ENCODE data around the gene UNC80.

UNC80 gene

GRCh38 chr2:209973328-209973727, 201.7 kb downstream of the UNC80 start:
- DNase-seq: no peak

GRCh38 chr2:209974576-209974975, 202.9 kb downstream of the UNC80 start:
- no peak for DNase-seq

DNA sequence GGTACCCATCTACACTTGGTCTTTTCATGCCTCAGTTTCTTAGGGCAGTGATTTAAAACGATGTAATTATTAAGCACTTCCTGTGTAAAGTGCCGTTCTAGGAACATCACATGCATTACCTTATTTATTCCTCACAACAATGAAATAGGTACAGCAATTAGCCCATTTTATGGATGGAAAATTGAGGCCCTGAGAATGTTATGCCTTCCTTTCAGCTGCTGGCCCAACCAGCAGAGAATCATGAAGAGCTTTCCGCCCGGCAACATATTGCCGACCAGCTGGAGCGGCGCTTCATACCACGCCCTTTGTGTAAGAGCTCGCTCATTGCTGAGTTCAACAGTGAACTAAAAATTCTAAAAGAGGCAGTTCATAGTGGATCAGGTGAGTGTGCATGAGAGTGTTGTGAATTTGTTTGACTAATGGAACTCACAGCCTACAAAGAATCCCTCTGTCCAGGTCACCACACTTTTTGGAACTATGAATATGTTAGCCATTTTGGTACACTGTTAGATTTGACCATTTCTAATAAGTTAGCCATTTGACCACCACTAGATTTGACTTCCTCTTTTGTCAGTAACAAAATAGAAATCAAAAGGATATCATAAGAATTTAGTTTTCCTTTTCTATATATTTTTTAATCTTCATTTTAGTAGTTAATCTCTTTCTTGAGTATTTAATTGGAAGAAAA, 205.2 kb downstream of the UNC80 start:
- no peak for DNase-seq

DNA sequence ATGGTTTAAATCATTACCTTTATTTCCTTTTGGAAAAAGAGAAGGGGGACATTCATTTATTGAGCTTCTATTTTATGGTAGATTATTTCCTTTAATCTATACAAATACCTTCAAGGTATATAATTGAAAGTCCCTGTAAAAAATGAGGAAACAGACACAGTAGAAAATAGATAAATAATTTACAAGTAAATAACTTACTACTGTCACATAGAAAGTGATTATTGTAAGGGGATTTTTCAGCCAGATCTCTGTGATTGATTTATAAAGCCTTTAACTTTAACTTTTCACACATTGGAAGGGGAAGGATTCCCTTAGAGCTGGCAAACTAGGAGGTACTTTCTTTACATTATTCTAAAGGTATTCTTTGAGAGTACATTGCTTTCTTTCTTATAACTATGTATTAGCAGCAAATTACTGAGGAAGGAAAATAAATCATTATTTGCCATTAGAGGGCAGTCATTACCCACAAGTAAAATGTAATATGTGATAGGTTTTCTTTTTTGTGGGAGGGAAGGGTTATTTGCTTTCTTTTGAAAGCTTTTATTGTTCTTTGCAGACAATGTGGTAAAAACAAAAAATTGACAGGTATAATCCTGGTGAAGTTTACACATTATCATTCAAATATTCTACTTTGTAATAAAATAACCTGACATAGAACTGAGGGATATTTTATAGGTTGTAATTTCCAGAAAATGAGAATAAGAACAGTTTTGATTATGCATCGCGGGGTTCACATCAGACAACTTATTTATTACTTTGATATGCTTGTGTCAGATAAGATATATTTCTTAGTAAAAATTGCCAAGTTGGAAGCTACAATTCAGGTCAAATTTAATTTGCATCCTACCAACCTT, 206.0 kb downstream of the UNC80 start:
- DNase-seq: peak; percentile 28

GRCh38 chr2:209984291-209984690, 212.7 kb downstream of the UNC80 start:
- no peak for DNase-seq

DNA sequence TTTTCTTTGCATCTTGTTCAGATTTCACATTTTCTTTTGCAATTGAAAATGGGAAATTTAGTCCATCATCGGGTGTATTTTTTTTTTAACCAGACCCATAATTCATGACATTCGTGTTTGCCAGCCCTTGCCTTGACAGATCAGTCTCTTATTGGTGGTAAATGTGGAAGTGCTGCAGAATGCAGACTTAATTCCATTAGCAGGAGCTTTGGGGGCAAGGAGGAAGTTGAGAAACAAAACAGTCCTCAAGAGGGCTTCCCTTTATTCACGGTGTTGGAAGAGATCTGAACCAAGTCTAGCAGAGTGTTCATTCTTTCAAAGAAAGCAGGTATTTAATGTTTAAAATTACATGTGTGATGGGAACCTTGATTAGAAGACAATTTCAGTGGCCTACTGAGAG, 214.2 kb downstream of the UNC80 start:
- DNase-seq: no peak

- DNase-seq: no peak
Measured at GRCh38 chr2:209986415-209986814, 214.8 kb downstream of the UNC80 start.

DNA sequence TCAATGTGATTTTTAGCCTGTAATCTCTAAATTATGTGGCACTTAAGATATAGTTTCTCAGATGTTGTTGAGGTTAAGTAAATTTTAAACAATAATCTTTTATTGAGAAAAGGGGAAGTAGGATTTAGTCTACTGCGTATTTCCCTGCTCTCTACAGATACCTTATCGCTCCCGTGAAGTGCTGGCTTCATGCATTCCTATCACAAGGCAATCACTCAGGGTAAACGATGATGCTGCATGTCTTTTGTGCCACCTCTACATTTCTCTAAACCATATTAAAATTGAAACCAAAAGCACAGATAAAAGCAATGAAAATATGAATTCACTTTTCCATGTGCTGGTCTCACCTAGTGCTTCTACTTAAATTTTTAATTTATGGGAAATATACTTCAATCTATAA, 216.4 kb downstream of the UNC80 start:
- no peak for DNase-seq

DNA sequence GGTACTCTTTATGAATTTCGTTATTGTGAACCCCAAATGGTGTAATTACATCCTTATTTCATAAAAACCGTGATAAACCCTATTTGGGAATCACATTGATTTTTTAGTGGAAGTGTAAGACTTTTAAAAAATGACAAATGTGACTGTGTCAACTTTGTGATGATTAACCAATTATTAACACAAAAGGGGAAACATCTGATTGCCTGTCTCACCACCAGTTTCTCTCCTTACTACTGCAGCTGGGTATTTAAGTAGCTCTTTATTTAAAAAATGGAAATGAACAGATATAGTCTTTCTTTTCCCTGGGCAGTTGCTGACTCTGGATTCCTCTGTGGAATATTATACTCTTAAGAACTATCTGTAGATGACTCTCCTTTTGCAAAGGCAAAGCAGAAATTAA, 219.2 kb downstream of the UNC80 start:
- DNase-seq: no peak

- no peak for DNase-seq
Measured at GRCh38 chr2:209993968-209994367, 222.3 kb downstream of the UNC80 start.

DNA sequence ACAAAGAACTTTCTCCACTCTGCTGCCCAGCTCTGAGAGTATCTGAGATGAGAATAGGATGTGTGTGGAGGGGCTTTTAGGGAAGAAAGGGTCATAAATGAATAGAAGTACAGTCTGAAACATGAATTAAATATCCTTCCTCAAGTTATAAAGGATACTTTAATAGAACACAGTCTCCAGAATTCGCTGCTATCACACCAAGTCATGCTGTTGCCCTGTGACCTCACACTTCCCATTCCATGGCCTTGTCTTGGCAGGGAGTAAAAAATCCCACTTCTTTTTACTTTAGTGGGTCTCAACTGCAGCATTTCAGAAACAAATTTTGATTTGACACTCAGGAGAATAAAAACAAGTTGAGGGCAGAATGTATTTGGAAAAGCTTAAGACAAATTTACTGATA, 227.0 kb downstream of the UNC80 start:
- no peak for DNase-seq

GRCh38 chr2:210000464-210001324, 229.1 kb downstream of the UNC80 start:
- no peak for DNase-seq

- peak; percentile 94 for DNase-seq
Measured at GRCh38 chr2:210002158-210003157, 230.8 kb downstream of the UNC80 start, which contains the start of gene RPE. RPE (plus strand) TSS chr2:210002638; CDS start chr2:210002662, 24 bp downstream.

- DNase-seq: no peak
Measured at GRCh38 chr2:210003359-210003758, 231.7 kb downstream of the UNC80 start.

GRCh38 chr2:210004881-210005280, 233.2 kb downstream of the UNC80 start:
- no peak for DNase-seq

GRCh38 chr2:210007895-210008294, 236.3 kb downstream of the UNC80 start:
- no peak for DNase-seq

- DNase-seq: no peak
Measured at GRCh38 chr2:210009126-210009525, 237.5 kb downstream of the UNC80 start.

DNA sequence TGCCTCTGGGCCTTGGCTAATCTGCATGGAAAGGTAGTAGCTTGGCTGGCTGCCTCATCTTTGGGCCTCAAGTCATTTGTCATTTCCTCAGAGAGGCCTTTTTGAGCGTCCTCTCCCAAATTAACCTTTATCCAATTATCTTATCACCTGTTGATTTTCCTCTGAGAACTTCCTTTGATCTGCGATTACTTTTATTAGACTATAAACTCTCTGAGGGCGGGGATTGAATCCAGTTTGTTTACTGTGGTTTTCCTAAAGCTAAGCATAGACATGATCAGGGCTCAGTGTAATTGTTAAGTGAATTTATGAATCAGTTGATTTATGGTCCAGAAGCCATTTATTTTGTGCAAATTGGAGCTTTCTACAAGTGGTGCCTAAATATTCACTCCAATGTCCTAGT, 238.3 kb downstream of the UNC80 start:
- no peak for DNase-seq

- no peak for DNase-seq
Measured at GRCh38 chr2:210020138-210020537, 248.5 kb downstream of the UNC80 start.

GRCh38 chr2:210022824-210023223, 251.2 kb downstream of the UNC80 start:
- DNase-seq: no peak

DNA sequence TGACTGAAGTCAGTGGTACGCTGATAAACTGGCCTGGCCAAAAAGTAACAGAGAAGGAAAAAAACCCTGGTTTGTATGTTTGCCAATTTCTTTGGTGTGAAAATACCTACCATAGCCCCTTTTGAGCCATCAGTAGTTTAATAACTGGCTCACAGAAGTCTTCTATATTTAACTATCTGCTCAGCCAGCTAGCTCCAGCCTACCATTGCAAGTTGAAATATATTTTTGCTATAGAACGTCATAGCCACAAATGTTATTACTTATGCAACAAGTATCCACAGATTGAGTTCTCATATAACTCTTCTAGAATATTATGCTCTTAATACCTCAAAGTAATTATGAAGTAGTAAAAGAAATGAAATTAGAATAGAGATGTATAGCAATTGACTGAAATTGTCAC, 256.0 kb downstream of the UNC80 start:
- no peak for DNase-seq

DNA sequence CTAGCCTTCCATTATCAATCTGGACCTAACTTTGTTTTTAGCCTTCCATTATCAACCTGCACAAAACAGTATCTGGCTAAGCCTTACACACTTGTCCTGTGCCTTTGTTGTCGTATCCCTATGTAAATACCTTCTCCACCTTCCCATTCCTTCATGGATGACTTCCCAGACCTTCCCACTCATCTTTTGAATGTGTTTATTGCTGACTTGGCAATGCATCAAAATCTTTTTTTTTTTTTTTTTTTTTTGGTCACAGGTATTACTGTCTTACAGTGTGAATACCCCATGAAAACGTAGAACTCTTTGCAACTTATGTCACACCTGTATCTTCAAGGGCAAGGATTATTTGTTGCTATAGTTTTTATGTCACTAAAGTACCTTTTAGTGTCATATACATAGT, 256.5 kb downstream of the UNC80 start:
- no peak for DNase-seq

Measured in NCI-H1694 (cell line).